HG03521 (cell line): ENCODE results near the gene OR10A5.
"Not testable (repeated sequence)": the region's sequence is repeated elsewhere in the genome, so short reads cannot be mapped to it uniquely, and the experiment has no call there.

Source experiments
- ATAC-seq: cut with Tn5 transposase; IDR thresholded peaks from one replicate; pipeline ENCODE4 v1.9.1; 2021; ENCODE audit warnings: mild to moderate bottlenecking, moderate library complexity; ENCODE audit not compliant: unreplicated experiment

Gene OR10A5

DNA sequence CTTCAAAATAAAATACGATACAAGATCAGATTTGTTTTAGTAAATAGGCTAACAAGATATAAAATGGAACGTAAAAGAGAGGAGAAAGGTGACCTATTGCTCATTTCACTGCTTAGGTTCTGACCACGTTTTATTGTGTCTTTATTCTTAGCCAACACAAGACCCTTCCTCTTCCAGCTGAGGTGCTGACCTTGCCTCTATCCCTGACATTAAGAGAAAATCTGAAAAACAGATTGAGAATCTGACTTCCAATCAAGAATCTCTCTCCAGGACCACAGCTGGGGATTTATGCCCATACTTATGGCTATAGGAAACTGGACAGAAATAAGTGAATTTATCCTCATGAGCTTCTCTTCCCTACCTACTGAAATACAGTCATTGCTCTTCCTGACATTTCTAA is at the start of gene OR10A5:
TSS of gene OR10A5 (plus strand) at position 301 of the 400 bp plus-strand sequence. CDS start at position 301, 0 bp downstream.
- ATAC-seq, result no peak

GRCh38 chr11:6799402-6799801 is 46.1 kb upstream of the OR10A5 start, which contains the start of gene OR6A2:
Gene OR6A2, minus strand, starts transcription at chr11:6799689. Its CDS starts 3,981 bp downstream, at chr11:6795708.
- no peak for ATAC-seq

- ATAC-seq, result not testable (repeated sequence)
Observed at GRCh38 chr11:6801075-6801474, 44.4 kb upstream of the OR10A5 start.

DNA sequence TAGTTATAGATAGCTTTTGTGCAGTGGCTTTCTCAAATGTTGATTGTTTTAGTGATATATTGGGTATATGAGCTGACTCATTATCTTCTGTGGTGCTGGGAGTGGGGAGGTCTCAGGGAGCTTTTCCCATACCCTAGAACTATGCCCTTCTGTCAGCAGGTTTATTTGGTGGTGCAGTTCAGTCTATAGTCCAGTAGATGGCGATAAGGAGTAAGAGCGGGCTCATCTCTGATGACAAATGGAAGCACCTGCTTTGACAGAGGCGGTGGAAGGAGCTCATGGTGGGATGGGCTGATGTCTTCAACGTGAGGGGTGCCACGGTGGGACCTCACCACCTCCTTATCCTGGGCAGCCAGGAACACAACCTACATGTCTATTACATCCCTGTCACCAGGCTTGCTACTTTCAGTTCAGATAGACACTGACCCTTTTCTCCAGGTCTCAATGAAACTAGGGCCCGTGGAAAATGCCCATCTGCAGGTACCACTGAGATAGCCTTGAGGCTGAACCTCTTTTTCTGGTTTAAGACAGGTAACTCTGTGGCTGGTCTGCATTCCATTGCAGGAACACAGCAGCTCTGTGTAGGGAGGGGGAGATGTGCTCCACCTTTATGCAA is 33.0 kb upstream of the OR10A5 start:
- peak; percentile 79 for ATAC-seq

- ATAC-seq, result no peak
Observed at GRCh38 chr11:6813656-6814055, 31.8 kb upstream of the OR10A5 start.

GRCh38 chr11:6817694-6818093 is 27.8 kb upstream of the OR10A5 start:
- no peak for ATAC-seq

DNA sequence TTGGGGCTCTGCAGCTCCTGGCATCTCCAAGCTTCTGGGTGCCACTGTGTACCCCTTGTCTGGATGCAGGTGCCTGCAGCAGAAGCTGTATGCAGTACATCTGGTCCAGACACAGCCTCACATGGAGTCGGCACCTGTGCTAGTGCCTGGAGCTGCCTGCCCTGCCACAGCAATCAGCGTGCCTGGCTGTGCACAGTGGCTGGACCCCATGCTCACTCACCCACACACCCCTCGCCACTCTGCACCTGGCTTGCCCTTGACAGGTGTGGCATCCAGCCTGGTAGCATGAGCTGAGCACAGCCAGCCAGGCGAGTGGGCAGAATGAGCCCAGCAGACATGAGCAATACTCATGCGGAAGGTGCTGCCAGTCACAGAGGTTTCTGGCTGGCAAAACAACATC is 26.5 kb upstream of the OR10A5 start:
- no peak for ATAC-seq

DNA sequence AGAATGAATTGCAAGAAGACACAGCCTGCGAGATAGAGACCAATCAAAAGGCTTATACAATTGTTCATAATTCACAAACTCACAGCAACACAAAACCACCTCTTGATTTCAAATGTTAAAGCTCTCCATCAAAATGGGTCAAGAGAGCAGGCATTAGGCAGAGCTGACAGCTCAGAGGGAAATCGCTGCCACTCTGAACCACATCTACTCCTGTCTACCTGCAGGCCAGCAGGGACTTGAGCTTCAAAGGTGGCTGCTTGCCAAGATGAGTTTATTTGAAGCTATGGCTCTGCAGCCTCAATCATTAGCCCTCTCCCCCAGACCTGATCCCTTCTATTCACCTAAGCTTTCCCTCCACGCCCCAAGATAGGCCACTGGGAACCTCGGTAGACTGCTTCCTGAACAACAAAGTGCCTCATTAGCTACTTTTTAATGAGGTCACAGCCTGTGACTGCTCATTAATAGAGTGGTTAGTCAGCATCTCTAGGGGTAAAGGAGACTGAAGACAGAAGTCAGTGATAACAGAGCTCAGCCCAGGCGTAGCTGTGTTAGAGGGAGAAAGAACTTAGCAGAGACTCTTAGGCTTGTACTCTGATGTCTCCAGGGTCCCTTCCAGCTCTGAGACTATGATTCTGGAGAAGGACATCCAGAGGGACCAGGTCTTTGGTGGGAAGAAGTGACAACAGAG is 21.2 kb upstream of the OR10A5 start:
- no peak for ATAC-seq

GRCh38 chr11:6825231-6825744 is 20.2 kb upstream of the OR10A5 start:
- ATAC-seq, result no peak

GRCh38 chr11:6828103-6828502 is 17.4 kb upstream of the OR10A5 start:
- ATAC-seq, result no peak

DNA sequence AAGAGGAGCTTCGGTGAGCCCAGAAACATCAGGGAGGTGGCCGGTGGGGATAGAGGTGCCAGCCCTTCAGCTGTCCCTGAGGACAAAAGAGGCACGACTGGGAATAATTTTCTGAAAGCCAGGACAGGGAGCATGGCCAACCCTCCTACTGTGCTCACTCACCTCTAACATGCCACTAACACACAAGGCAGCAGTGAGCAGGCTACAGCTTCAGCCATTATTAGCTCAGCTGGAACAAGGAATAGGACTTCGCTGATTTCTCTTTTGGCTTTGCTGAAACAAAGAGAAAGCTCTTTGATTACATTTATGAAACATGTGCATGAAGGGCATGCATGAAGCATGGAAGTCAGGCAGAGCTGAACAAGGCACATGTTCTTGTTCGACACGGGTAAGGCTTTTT is 12.1 kb upstream of the OR10A5 start:
- ATAC-seq, result no peak

GRCh38 chr11:6834021-6834420 is 11.5 kb upstream of the OR10A5 start:
- no peak for ATAC-seq

- no peak for ATAC-seq
Observed at GRCh38 chr11:6841694-6842093, 3.8 kb upstream of the OR10A5 start.

DNA sequence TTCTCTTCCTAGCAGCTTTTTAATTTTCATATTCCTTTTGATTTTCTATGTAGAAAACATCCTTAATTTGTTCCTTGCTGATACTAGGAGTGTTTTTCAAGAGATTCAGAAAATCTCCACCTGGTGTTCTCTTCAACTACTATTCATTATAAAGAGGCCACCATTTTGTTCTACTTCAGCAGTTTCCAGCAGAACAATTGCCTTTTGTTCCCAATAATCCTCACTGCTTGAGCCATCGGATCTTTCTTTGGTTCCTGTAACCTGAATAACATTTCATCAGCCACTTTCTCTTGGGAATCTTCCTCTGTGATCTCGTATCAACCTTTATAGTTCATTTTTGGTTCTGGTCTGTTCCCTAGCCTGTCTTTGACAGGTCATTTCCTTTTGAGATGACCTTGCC is 1.8 kb upstream of the OR10A5 start:
- no peak for ATAC-seq

GRCh38 chr11:6844356-6844755 is 1.1 kb upstream of the OR10A5 start:
- no peak for ATAC-seq

DNA sequence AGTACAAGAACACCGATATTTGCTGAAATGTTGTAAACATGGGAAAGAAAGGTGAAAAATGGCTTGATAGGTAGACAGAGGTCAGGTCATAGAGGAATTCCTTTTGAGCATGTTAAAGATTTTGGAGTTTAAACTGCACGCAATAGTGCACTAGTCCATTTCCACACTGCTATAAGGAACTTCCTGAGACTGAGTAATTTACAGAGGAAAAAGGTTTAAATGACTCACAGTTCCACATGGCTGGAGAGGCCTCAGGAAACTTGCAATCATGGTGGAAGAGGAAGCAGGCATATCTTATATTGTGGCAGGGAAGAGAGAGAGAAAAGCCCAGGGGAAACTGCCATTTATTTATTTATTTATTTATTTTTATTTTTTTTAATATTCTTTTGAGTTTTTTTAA is 5.0 kb downstream of the OR10A5 start:
- ATAC-seq, result no peak

DNA sequence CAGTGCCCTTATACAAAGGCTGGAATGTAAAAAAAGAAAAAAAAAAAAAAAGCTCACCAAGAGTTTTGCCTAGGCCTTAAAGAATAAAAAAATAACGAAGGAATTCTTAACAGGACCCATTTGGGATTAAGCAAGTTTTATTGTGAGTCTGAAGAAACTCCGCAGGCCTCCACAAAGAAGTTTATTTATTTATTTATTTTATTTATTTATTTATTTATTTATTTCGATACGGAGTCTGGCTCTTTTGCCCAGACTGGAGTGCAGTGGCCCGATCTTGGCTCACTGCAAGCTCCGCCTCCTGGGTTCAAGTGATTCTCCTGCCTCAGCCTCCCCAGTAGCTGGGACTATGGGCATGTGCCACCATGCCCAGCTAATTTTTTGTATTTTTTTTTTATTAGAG is 9.3 kb downstream of the OR10A5 start:
- not testable (repeated sequence) for ATAC-seq

DNA sequence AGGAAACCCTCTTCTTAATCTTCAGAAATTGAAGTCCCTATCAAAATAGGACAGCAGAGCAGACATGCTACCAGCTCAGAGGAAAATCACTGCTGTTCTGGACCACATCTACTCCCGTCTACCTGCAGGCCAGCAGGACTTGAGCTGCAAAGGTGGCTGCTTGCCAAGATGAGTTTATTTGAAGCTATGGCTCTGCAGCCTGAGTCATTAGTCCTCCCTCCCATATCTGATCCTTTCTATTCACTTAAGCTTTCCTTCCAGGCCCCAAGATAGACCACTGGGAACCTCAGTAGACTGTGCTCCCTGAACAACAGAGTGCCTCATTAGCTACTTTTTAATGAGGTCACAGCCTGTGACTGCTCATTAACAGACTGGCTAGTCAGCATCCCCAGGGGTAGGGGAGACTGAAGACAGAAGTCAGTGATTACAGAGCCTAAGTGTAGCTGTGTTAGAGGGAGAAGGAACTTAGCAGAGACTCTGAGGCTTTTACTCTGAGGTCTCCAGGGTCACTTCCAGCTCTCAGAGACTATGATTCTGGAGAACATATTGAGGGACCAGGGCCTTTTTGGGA is 10.6 kb downstream of the OR10A5 start:
- no peak for ATAC-seq

DNA sequence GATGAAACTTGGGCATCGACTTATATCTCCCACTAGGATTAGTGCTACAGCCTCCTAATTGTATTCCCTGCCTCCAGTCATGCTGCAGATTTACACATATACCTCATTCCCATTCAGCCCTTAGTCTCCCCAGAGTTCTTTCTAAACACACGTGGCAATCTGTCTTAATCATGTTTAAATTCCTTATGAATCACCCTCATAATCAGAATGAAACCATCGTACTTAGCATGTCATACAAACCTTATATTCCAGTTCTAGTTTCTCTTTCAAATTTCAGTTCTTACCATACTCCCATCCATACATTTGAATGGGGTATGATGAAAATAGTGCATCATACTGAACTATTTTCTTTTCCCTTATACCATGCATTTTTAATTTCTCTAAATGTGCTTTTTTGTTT is 11.4 kb downstream of the OR10A5 start:
- no peak for ATAC-seq

- no peak for ATAC-seq
Observed at GRCh38 chr11:6862961-6863360, 17.5 kb downstream of the OR10A5 start, which contains the start of gene OR10A2. Gene OR10A2, plus strand, starts transcription at chr11:6863057. Its CDS starts 6,698 bp downstream, at chr11:6869755.

GRCh38 chr11:6864438-6864837 is 19.0 kb downstream of the OR10A5 start:
- no peak for ATAC-seq

DNA sequence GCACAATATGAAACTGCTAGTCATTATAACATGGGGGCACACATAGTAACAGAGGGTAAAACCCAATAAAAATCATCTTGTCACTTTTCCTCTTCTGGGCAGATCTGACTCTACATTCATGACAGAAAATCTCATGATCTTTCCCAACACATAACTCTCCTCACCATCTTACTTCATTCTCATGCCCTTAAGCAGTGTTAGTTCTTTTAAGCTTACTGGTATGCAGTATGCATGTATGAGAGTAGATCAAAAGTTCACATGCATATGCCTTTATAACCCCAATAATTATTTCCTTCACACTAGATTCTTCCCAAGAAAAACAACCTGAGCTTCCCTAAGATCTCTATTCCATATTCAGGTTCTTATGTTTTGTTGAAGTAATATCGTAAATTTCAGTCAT is 25.8 kb downstream of the OR10A5 start:
- ATAC-seq, result no peak
